Fibroblast of skin of right quadriceps (primary cell): ENCODE data around the gene CLEC10A.
"Not testable (repeated sequence)": the region's sequence is repeated elsewhere in the genome, so short reads cannot be mapped to it uniquely, and the experiment has no call there.

Experiments
- DNase-seq: peaks from one replicate; pipeline ENCODE4 v3.0.0-alpha.2; 2013

Gene CLEC10A

GRCh38 chr17:7079581-7080455 is at the start of gene CLEC10A:
Gene CLEC10A, minus strand, starts transcription at chr17:7080251. Its CDS starts 1,439 bp downstream, at chr17:7078812.
- DNase-seq: no peak

GRCh38 chr17:7129311-7129710 is 49.3 kb upstream of the CLEC10A start:
- DNase-seq: no peak

- no peak for DNase-seq
These were observed 48.1 kb upstream of the CLEC10A start for GRCh38 chr17:7128160-7128559.

- DNase-seq: not testable (repeated sequence)
These were observed 47.5 kb upstream of the CLEC10A start for GRCh38 chr17:7127501-7127900.

GRCh38 chr17:7126386-7126785 is 46.3 kb upstream of the CLEC10A start:
- DNase-seq: not testable (repeated sequence)

GRCh38 chr17:7124923-7125322 is 44.9 kb upstream of the CLEC10A start:
- DNase-seq: no peak

- no peak for DNase-seq
These were observed 43.8 kb upstream of the CLEC10A start for GRCh38 chr17:7123844-7124243.

- DNase-seq: no peak
These were observed 42.3 kb upstream of the CLEC10A start for GRCh38 chr17:7122381-7122780.

- not testable (repeated sequence) for DNase-seq
These were observed 40.6 kb upstream of the CLEC10A start for GRCh38 chr17:7120635-7121034.

- DNase-seq: no peak
These were observed 40.1 kb upstream of the CLEC10A start for GRCh38 chr17:7120123-7120522.

- DNase-seq: no peak
These were observed 39.3 kb upstream of the CLEC10A start for GRCh38 chr17:7119314-7119713.

- DNase-seq: no peak
These were observed 35.0 kb upstream of the CLEC10A start for GRCh38 chr17:7114875-7115614.

- no peak for DNase-seq
These were observed 34.3 kb upstream of the CLEC10A start, which contains the start of gene ASGR2 for GRCh38 chr17:7114241-7114874. Gene ASGR2, minus strand, starts transcription at chr17:7114822. Its CDS starts 582 bp downstream, at chr17:7114240.

GRCh38 chr17:7113273-7114071 is 33.4 kb upstream of the CLEC10A start:
- no peak for DNase-seq

- DNase-seq: no peak
These were observed 32.6 kb upstream of the CLEC10A start for GRCh38 chr17:7112510-7113108.

- no peak for DNase-seq
These were observed 31.9 kb upstream of the CLEC10A start for GRCh38 chr17:7111784-7112509.

GRCh38 chr17:7110617-7111306 is 30.7 kb upstream of the CLEC10A start:
- no peak for DNase-seq

- DNase-seq: no peak
These were observed 29.6 kb upstream of the CLEC10A start for GRCh38 chr17:7109461-7110322.

- no peak for DNase-seq
These were observed 28.9 kb upstream of the CLEC10A start for GRCh38 chr17:7108981-7109380.

- no peak for DNase-seq
These were observed 28.5 kb upstream of the CLEC10A start for GRCh38 chr17:7108560-7108925.
